HG03575 (cell line): ENCODE measurements around the gene SPINK5.

Experiments
- ATAC-seq: cut with Tn5 transposase; IDR thresholded peaks from one replicate; pipeline ENCODE4 v1.9.1; 2021; ENCODE audit not compliant: unreplicated experiment, insufficient number of reproducible peaks, low FRiP score; ENCODE audit errors: extremely low read depth

Gene SPINK5

DNA sequence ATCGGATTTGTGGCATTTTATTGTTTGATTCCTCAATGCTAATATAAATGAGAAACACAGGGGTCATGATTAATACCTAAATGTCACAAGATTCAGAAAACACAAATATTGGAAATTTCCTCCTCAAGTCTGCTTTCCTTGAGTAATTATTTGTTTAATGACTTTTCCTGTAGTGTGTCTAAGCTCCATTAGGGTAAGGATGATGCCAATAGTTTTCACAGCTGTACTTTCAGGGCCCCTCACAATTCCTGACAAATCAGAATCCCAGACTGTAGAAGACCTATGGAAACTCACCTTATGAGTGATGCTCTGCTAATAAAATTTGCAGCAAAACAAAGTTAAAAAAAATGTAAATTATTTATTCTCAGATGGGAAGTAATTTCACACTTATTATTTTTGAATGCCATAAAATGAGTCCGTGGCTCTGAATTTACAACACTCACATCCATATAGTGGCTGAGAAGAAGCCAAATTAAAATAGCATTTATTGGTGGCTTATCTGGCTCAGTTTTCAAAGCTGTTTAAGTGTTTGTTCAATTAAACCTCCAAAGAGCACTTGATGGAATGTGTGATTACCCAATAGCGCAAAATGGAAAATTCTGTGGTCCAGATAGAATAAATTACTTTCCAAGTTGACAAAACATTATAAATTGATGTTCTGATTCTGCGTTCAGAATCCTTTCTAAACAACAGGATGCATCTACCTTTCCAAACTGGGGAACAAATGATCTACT, 102.9 kb downstream of the SPINK5 start:
- no peak for ATAC-seq

DNA sequence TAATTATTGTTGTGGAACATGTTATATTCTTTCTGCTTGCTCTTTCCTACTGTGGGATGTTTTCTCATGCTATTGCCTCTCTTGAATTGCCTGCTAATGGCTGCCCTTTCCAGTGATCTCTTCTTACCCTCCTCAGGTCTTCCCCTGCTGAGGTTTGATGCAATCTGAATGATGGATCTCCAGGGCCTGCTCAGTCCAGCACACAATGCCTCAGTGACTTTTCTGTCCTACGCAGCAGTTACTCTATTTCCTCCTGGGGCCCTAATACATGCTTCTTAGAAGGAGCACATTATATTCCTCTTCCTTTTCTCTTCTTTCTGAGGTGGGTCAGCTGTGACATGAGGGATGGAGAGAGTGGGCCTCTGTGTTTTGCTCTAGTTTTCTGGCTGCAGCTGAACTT, 104.5 kb downstream of the SPINK5 start, which contains the start of gene SPINK14:
Gene SPINK14, plus strand, starts transcription at position 301 of the 400 bp plus-strand sequence. CDS start 1,187 bp downstream, outside the sequence.
- no peak for ATAC-seq

- ATAC-seq = no peak
Measured at GRCh38 chr5:148172377-148172776, 108.6 kb downstream of the SPINK5 start.

GRCh38 chr5:148176480-148176879, 112.7 kb downstream of the SPINK5 start:
- ATAC-seq = no peak

DNA sequence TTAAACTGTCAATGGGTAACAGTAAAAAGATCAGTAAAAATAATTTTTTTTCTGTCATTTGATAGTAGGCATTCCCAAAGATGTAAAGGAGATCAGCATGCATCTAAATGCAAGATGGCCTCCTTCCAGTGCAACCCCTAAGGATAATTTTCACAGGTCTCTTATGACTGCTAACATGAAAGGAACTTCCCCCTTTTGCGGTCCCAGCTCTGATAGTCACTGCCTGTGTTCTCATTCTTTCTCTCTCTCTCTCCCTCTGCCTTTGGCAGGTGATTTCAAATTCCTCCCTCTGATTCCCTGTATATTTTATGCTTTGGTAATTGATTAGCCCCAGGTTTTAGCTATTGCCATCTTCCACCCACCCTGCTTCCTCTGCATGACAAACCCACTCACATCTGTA, 113.4 kb downstream of the SPINK5 start:
- no peak for ATAC-seq

DNA sequence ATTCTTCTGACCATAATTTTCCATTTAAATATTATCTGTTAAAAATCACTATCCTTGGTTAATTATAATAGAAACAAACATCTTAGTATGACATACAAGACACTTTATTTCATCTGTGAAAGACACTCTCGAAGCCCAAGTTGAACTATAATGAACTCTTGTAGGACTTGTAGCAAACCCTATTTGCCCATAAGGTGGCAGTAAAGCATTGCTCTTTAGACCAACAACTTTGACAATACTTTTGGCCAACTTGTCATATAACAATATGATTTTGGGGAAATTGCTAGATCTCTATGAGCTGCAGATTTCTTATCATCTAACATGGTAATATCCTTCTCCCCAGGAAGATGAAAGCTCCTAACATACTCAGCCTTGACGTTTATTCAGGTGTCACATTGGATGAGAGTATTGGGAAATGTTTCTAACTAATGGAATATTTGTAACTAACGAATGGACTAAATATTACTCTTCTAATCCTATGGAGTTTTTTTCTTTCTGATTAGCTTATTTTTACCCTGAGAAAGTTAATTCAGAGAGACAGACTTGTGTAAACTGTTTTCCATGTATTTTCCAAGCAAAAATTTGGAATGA, 115.5 kb downstream of the SPINK5 start:
- no peak for ATAC-seq

DNA sequence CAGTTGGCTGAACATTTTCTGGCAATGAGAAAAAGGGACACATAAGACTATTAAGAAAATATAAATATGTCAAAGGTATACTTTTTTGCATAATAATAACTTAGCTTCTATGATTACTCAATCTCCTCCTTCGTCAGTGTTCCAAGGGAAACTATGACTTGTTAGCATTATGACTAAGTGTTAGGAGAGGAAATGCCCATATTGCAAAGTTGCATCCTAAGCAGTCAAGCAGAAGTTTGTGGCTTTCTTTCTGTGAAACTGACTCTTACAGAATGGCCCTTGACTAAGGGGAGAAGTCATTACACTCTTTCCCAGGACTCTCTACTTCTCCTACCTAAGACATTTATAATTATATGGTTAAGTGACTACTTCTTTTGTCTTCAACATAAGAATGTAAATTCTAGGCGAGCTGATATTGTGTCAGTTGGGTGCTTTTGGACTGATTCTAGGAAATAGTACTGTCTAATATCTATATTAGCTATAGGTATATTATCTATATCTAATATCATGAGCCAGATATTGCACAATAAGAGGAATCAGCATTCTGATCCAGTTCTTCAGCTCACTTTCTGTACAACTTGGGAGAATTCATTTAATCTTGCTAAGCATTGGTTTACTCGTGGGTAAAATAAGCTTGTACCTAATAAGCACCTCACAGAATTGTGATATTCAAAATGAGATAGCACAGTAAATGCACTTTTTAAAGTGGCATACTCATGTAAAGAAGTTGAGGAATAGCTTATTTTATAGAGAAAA, 122.6 kb downstream of the SPINK5 start:
- no peak for ATAC-seq
